Glutamatergic neuron (in vitro differentiated cells): Measurements from ENCODE around the gene PKMYT1. TPM values are rescaled to one million over a fixed set of nuclear protein-coding genes. Genes with fewer than 3 reads are reported as not detected.
A peak's percentile ranks its signal among the peaks of the same experiment; 100 is the strongest.

ENCODE experiments used
- DNase-seq: peaks from one replicate; pipeline ENCODE4 v3.0.0; 2022
- H3K27ac Mint-ChIP-seq: one replicate; pipeline ENCODE4 v1.8.0; 2020; ENCODE audit warnings: mild to moderate bottlenecking, mixed read lengths, inconsistent platforms; ENCODE audit not compliant: unreplicated experiment
- H3K27me3 Mint-ChIP-seq: one replicate; pipeline ENCODE4 v1.8.0; 2020; ENCODE audit warnings: mild to moderate bottlenecking, moderate library complexity, mixed read lengths, inconsistent platforms; ENCODE audit not compliant: unreplicated experiment
- H3K36me3 Mint-ChIP-seq: one replicate; pipeline ENCODE4 v1.8.0; 2020; ENCODE audit warnings: mild to moderate bottlenecking, mixed read lengths, inconsistent platforms; ENCODE audit not compliant: unreplicated experiment
- H3K4me1 Mint-ChIP-seq: one replicate; pipeline ENCODE4 v1.8.0; 2020; ENCODE audit warnings: mild to moderate bottlenecking, low read depth, mixed read lengths, inconsistent platforms; ENCODE audit not compliant: unreplicated experiment
- H3K4me3 Mint-ChIP-seq: one replicate; pipeline ENCODE4 v1.8.0; 2020; ENCODE audit warnings: mild to moderate bottlenecking, mixed read lengths, inconsistent platforms; ENCODE audit not compliant: unreplicated experiment
- H3K9me3 Mint-ChIP-seq: one replicate; pipeline ENCODE4 v1.8.0; 2020; ENCODE audit warnings: mild to moderate bottlenecking, moderate library complexity, mixed read lengths, inconsistent platforms; ENCODE audit not compliant: unreplicated experiment
- total RNA-seq: library from RNA; stranded (reverse); fragmentation: NEBNext Ultra II Directional; extraction: Animal tissue kit (Norgen Biotek cat#: 25700); gene quantifications from one replicate; pipeline ENCODE4 v1.2.1, GENCODE V29; 2021; ENCODE audit not compliant: unreplicated experiment
- TF ChIP-seq, protein P1 (sequence below): fragments of 200-600 bp; sonication (generic); IDR thresholded peaks from one replicate; pipeline ENCODE4 v1.5.0; 2021; ENCODE audit not compliant: partially characterized antibody, unreplicated experiment

PKMYT1 gene
- total RNA-seq, 1 donor from 2014 or later: 8.5 TPM

DNA sequence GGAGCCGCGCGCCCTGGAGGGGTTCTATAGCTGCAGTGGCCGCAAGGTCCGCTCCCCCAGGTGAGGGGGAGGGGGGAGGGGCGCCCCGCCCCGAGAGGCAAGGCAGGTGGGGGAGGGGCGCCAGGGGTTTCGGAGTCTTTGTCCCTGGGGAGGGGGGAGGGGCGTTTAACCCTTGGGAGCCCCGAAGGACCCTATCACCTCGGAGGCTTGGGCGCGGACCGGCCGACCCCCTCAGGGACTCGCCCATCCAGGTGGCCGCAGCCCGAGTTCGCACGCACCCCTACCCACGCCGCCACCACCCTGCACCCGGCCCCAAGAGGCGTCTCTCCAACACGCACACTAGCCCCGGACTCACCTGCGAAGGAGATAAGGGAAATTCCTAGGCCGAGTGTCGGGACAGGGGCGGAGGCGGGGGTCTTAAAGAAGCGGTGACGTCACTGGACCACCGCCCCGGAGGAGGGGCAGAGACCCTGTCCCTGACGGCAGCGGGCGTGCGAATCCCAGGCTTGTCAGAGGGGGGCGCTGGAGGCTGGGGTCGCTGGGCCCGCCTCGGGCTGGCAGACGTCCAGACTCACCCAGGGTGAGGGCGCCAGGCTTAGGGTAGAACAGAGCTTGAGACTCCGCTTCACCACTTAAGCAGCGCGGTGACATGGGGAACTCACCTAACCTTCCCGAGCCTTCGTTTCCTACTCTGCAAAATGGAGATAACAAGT lies 37.7 kb upstream of the PKMYT1 start, which contains the start of gene CLDN6:
TSS of gene CLDN6 (minus strand) at position 390 of the 713 bp plus-strand sequence. CDS start 2,162 bp downstream, outside the sequence.
- Mint-ChIP-seq H3K27ac (peak within 1 kb of the TSS; percentile 78), H3K4me3 (peak within 1 kb of the TSS; percentile 90), H3K27me3 (peaks cover 19% of the 10 kb centered on the region), H3K9me3 (peaks cover 2% of the 10 kb centered on the region), H3K36me3 (no peaks in the 10 kb centered on the region), H3K4me1 (peaks cover 9% of the 10 kb centered on the region)
- TF ChIP-seq, protein P1, sequence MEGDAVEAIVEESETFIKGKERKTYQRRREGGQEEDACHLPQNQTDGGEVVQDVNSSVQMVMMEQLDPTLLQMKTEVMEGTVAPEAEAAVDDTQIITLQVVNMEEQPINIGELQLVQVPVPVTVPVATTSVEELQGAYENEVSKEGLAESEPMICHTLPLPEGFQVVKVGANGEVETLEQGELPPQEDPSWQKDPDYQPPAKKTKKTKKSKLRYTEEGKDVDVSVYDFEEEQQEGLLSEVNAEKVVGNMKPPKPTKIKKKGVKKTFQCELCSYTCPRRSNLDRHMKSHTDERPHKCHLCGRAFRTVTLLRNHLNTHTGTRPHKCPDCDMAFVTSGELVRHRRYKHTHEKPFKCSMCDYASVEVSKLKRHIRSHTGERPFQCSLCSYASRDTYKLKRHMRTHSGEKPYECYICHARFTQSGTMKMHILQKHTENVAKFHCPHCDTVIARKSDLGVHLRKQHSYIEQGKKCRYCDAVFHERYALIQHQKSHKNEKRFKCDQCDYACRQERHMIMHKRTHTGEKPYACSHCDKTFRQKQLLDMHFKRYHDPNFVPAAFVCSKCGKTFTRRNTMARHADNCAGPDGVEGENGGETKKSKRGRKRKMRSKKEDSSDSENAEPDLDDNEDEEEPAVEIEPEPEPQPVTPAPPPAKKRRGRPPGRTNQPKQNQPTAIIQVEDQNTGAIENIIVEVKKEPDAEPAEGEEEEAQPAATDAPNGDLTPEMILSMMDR: peak; percentile 70
- DNase-seq: peak; percentile 90

DNA sequence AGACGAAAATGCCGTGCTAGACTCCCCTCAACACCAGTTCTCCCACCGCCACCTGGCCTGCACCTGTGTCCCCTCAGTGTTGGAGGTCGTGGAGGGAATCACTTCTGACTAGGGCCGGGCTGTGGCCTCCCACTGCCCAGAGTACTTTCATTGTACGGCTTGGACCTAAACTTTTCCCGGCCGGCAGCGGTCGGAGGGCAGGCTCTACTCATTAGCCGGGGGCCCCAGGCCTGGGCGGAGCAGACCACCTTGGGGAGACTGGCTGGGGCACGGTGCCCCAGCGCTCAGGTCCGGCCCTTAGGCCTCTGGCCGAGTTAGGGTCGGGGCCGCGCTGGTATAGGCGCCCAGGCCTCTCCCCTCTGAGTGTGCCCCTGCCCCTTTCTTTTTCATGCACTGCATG lies 37.1 kb upstream of the PKMYT1 start:
- DNase-seq: no peak
- peaks cover 19% of the 10 kb centered on the region for H3K27me3 Mint-ChIP-seq
- H3K4me1 Mint-ChIP-seq: peaks cover 7% of the 10 kb centered on the region
- TF ChIP-seq, protein P1: no peak
- peaks cover 2% of the 10 kb centered on the region for H3K9me3 Mint-ChIP-seq
- H3K4me3 Mint-ChIP-seq: peak overlapping the region; percentile 76
- no peak overlapping the region for H3K27ac Mint-ChIP-seq
- no peaks in the 10 kb centered on the region for H3K36me3 Mint-ChIP-seq

DNA sequence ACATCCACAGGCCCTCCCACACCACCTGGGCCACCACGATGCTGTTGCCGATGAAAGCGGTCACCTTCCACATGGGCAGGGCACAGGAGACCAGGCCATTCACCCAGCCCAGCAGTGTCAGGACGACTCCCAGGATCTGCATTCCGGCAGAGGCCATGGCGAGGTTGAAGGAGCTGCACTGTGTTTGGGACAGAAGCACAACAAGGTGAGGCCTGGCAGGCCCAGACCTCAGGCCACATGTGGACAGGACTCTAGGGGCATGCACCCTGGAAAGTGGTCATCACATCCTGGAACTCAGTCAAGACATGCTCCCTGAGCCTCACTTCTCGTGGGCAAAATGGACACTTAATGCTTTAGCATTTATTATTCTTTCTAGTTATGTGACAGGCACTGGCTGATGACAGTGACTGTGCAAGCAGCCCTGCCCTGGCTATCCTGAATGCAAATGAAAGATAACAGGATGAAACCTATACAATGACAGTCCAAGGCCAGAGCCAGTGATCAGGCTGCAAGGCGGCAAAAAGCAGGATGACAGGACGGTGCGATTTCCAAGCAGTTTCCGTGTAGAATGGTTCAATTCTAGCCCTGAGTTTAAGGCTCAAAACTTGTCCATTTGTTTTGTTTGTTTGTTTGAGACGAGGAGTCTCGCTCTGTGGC lies 35.7 kb upstream of the PKMYT1 start:
- Mint-ChIP-seq H3K9me3 (peaks cover 5% of the 10 kb centered on the region), H3K27ac (no peak overlapping the region), H3K4me3 (no peak overlapping the region), H3K4me1 (no peaks in the 10 kb centered on the region), H3K36me3 (no peaks in the 10 kb centered on the region), H3K27me3 (peaks cover 16% of the 10 kb centered on the region)
- TF ChIP-seq, protein P1: no peak
- no peak for DNase-seq

DNA sequence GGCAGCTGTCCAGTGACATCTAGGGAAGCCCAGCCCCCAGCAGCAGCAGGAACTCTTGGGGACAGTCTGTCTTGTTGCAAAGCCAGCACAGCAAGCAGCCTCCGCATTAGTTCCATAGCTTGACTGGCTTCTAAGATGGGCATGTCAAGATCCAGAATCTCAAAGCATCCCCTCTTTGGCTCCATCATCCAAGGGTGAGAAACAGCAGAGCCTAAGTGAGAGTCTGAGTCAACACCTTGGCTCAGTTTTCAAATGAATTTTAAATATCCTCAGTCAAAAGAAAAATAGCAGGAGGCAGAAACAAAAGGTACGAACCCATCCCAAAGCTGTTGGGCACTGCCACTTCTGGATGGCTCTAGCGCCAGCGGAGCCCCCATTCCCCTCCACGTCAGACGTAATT lies 34.7 kb upstream of the PKMYT1 start:
- Mint-ChIP-seq H3K27me3 (peaks cover 16% of the 10 kb centered on the region), H3K27ac (no peak overlapping the region), H3K4me1 (no peaks in the 10 kb centered on the region), H3K36me3 (no peaks in the 10 kb centered on the region), H3K4me3 (peak overlapping the region; percentile 15), H3K9me3 (peaks cover 4% of the 10 kb centered on the region)
- DNase-seq: no peak
- TF ChIP-seq, protein P1: no peak
